C4-2B (cell line): ENCODE data around the gene PRAF2.

Experiments
- H3K27ac ChIP-seq: fragments of 450-650 bp; 2 replicates; pipeline ENCODE4 v1.5.1; 2017
- CTCF ChIP-seq: fragments of 450-650 bp; conservative IDR thresholded peaks from 2 replicates; pipeline ENCODE4 v1.5.1; 2017; ENCODE audit warnings: mild to moderate bottlenecking
- ZFX ChIP-seq: fragments of 450-650 bp; IDR thresholded peaks from 2 replicates; pipeline ENCODE4 v1.6.1; 2017

PRAF2 gene

GRCh38 chrX:49075347-49075746, 1.5 kb upstream of the PRAF2 start:
- no peak for TF ChIP-seq CTCF
- no peak for TF ChIP-seq ZFX

GRCh38 chrX:49072712-49073095, 1.1 kb downstream of the PRAF2 start:
- no peak for TF ChIP-seq ZFX
- no peak for TF ChIP-seq CTCF
- no peak overlapping the region for H3K27ac ChIP-seq

More at GRCh38 chrX:49075347-49075746, 1.5 kb upstream of the PRAF2 start:
- no peak overlapping the region for H3K27ac ChIP-seq

GRCh38 chrX:49071877-49072711, 1.7 kb downstream of the PRAF2 start:
- TF ChIP-seq ZFX: no peak
- TF ChIP-seq CTCF: no peak
- H3K27ac ChIP-seq: no peak overlapping the region

GRCh38 chrX:49070988-49071387, 2.8 kb downstream of the PRAF2 start:
- H3K27ac ChIP-seq: no peak overlapping the region
- TF ChIP-seq ZFX: no peak
- TF ChIP-seq CTCF: no peak

GRCh38 chrX:49069038-49069437, 4.8 kb downstream of the PRAF2 start:
- TF ChIP-seq CTCF: no peak
- no peak for TF ChIP-seq ZFX
- H3K27ac ChIP-seq: no peak overlapping the region

- no peak overlapping the region for H3K27ac ChIP-seq
- TF ChIP-seq CTCF (no peak), ZFX (no peak)
Measured at GRCh38 chrX:49067285-49068120, 6.3 kb downstream of the PRAF2 start.

- no peak overlapping the region for H3K27ac ChIP-seq
- TF ChIP-seq CTCF: no peak
- no peak for TF ChIP-seq ZFX
Measured at GRCh38 chrX:49066690-49067089, 7.1 kb downstream of the PRAF2 start.
